ENCODE results near the gene NAV1. TPM values are rescaled to one million over a fixed set of nuclear protein-coding genes. Genes with fewer than 3 reads are reported as not detected.
"Not testable (repeated sequence)": the region's sequence is repeated elsewhere in the genome, so short reads cannot be mapped to it uniquely, and the experiment has no call there.

NAV1 gene
- total RNA-seq, result 100 to 1,000 TPM; 126 to 255 TPM

DNA sequence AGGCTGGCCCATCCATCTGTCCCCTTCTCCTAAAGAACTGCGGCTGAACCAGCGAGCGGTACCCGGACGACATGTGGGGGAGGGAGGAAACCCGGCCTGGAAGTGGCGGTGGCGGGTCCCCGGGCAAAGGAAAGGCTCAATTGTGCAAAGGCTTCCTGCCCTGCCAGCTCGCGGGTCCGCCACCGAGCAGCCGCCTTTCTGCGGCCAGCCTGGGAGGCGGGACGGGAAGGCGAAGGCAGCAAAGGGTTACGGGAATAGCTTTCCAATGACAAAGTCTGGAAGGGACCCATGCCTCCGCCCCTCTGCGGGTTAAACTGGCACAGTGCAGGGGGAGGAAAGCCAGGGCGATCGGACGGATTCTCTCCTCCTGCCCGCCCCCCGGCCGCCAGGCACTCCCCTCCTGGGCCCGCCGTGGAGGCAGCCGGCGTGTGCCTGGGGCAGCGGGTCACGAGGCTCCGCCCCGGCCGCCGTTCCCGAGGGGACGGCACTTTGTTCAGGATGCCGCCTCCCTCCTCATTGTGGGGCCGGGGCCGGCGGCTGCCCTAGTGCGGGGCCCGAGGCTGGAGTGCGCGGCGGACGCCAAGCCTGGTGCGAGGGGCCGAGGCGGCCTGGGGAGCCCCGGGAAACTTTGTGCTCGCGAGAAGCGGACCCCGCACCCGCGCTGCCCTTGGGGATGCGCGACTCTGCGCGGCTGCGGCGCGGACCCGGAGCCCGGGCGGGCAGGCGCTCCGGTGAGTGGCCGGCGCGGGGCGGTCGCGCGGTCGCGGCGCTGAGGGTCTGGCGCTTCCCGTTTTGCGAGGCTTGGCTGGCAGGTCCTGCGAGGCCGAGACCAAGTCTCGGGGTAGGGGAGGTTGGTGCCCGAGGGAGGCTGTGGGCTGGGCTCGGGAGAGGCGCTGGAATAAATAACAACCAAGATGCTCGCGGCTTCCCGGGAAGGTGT, at the start of gene NAV1:
NAV1 (plus strand) TSS at position 516 of the 940 bp plus-strand sequence. CDS start 83,758 bp downstream, outside the sequence.
- H3K4me3 ChIP-seq, result peak within 1 kb of the TSS; percentile 87

GRCh38 chr1:201489643-201490261, 49.2 kb upstream of the NAV1 start:
- H3K36me3 ChIP-seq, result peaks cover 70% of the 10 kb centered on the region
- ATAC-seq (ENCODE audit: insufficient number of reproducible peaks, low FRiP score, low read depth) (no peak), DNase-seq (ENCODE audit: low spot score) (no peak)
- no peak for TF ChIP-seq CTCF (IDR thresholded peaks at IDR 0.05)
- H3K4me3 ChIP-seq, result no peak overlapping the region
- H3K4me1 ChIP-seq (ENCODE audit: control insufficient read depth in 1 of 2, low read depth in 2 of 2), result peaks cover 52 to 97% of the 10 kb centered on the region in 2 donors
- no peaks in the 10 kb centered on the region for H3K9me3 ChIP-seq
- no peaks in the 10 kb centered on the region for H3K27me3 ChIP-seq (replicated peaks; ENCODE audit: insufficient read depth)
- peak overlapping the region; percentile 73 to 78 for H3K27ac ChIP-seq

More for the DNA sequence above, at the start of gene NAV1:
- Histone ChIP-seq H3K27ac (peak within 1 kb of the TSS; percentile 92 to 93), H3K36me3 (no peaks in the 10 kb centered on the region), H3K27me3 (replicated peaks; ENCODE audit: insufficient read depth) (no peaks in the 10 kb centered on the region), H3K9me3 (no peaks in the 10 kb centered on the region), H3K4me1 (ENCODE audit: control insufficient read depth in 1 of 2, low read depth in 2 of 2) (peaks cover 58 to 82% of the 10 kb centered on the region in 2 donors)
- no peak for TF ChIP-seq CTCF (IDR thresholded peaks at IDR 0.05)
- peak; percentile 67 for DNase-seq (ENCODE audit: low spot score)
- ATAC-seq (ENCODE audit: insufficient number of reproducible peaks, low FRiP score, low read depth), result peak; percentile 66

DNA sequence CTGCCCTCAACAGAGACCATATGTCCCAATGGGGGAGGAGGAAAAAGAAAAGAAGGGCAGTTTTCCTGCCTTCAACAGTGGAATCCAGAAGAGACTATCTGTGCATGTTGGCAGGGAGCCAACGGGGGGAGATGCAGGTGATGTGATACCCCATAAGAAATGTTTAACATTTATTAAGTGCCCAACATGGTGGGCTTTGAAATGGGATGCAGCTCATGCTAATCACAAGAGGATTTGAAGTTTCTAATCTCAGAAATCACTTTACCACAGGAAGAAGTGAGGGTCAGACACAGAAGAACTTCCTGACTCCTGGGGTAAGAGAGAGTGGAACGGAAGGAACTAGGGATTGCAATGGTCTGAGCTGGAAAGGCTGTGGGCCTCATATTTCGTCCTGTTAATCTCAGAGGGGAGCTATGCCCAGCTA, 48.2 kb upstream of the NAV1 start:
- H3K36me3 ChIP-seq, result peaks cover 70% of the 10 kb centered on the region
- no peak for TF ChIP-seq CTCF (IDR thresholded peaks at IDR 0.05)
- DNase-seq (ENCODE audit: low spot score) (no peak), ATAC-seq (ENCODE audit: insufficient number of reproducible peaks, low FRiP score, low read depth) (no peak)
- no peak overlapping the region for H3K4me3 ChIP-seq
- H3K9me3 ChIP-seq, result no peaks in the 10 kb centered on the region
- H3K4me1 ChIP-seq (ENCODE audit: control insufficient read depth in 1 of 2, low read depth in 2 of 2), result peaks cover 61 to 98% of the 10 kb centered on the region in 2 donors
- peak overlapping the region; percentile 73 to 78 for H3K27ac ChIP-seq
- no peaks in the 10 kb centered on the region for H3K27me3 ChIP-seq (replicated peaks; ENCODE audit: insufficient read depth)

DNA sequence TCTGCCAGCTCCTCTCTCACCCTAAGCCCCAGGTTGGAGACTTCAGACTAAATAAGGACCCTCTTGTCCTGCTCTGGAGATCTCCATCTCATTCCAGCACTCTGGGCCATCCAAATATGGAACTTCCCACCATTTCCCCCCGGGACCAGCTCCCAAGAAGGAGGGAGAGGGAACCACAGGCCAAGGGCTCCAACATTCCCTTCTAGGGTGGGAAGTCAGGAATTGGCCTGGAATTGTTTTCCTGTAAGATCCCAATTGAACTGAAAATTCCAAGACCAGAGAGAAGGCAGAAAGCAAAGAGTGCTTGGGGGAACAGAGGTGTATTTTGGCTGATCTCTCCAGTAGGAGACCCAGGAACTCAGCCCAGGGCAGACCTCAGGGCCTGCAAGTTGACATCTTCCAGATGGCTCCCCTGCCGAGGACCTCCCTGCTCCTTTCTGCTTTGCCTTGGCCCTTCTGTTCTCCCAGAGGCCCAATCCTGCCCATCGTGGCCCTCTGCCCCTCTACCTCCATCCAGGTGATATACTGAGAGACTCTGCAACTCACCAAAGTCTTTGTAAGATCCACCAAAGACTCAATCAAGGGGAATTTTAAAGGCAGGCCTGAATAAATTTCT, 46.9 kb upstream of the NAV1 start:
- Histone ChIP-seq H3K27me3 (replicated peaks; ENCODE audit: insufficient read depth) (no peaks in the 10 kb centered on the region), H3K9me3 (no peaks in the 10 kb centered on the region), H3K4me1 (ENCODE audit: control insufficient read depth in 1 of 2, low read depth in 2 of 2) (peaks cover 74 to 98% of the 10 kb centered on the region in 2 donors), H3K4me3 (no peak overlapping the region), H3K27ac (peak overlapping the region; percentile 78 to 96), H3K36me3 (peaks cover 57% of the 10 kb centered on the region)
- no peak for TF ChIP-seq CTCF (IDR thresholded peaks at IDR 0.05)
- no peak for DNase-seq (ENCODE audit: low spot score)
- ATAC-seq (ENCODE audit: insufficient number of reproducible peaks, low FRiP score, low read depth), result no peak

DNA sequence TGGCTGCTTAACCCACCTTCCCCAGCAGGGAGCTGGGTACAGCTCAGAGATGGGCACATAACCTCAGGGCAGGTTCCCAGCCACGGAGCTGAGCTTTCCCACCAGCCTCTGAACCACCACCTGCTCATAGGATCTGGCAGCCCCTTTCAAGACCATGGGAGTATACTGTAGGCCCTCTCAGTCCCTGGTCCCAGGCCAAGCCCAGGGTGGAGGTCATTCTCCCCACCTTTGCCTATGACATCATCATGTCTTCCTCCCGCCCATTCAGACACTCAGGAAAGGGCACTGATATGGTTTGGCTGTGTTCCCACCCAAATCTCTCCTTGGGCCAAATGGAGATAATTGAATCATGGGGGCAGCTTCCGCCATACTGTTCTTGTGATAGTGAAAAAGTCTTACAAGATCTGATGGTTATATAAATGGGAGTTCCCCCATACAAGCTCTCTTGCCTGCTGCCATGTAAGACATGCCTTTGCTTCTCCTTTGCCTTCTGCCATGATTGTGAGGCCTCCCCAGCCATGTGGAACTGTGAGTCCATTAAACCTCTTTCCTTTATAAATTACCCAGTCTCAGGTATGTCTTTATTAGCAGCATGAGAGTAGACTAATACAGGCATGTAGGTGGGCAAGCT, 45.8 kb upstream of the NAV1 start:
- not testable (repeated sequence) for H3K4me3 ChIP-seq
- Histone ChIP-seq H3K4me1 (ENCODE audit: control insufficient read depth in 1 of 2, low read depth in 2 of 2) (peaks cover 72 to 98% of the 10 kb centered on the region in 2 donors), H3K36me3 (peaks cover 47% of the 10 kb centered on the region)

More for the DNA sequence above, 45.8 kb upstream of the NAV1 start:
- not testable (repeated sequence) for DNase-seq (ENCODE audit: low spot score); H3K27me3 ChIP-seq (replicated peaks; ENCODE audit: insufficient read depth); ATAC-seq (ENCODE audit: insufficient number of reproducible peaks, low FRiP score, low read depth); H3K9me3 ChIP-seq
- peak overlapping the region; percentile 78 to 96 for H3K27ac ChIP-seq

Measured in thoracic aorta (tissue), 2 donors.